Fibroblast of lung (primary cell): ENCODE data around the gene DRICH1.
"Not testable (repeated sequence)": the region's sequence is repeated elsewhere in the genome, so short reads cannot be mapped to it uniquely, and the experiment has no call there.

ENCODE experiments used
- CTCF ChIP-seq, 2 donors: IDR thresholded peaks in 1 of 2; conservative IDR thresholded peaks in 1 of 2; 1 replicate in 1 of 2; 2 replicates in 1 of 2; pipeline ENCODE4 v1.5.1; 2011 to 2012; ENCODE audit warnings: low read length in 2 of 2, control low read depth in 1 of 2, inconsistent platforms in 1 of 2, low read depth in 1 of 2, mild to moderate bottlenecking in 1 of 2
- EZH2 ChIP-seq: IDR thresholded peaks from 2 replicates; pipeline ENCODE4 v1.5.1; 2012; ENCODE audit warnings: low read length, control low read depth, mild to moderate bottlenecking; ENCODE audit errors: missing control alignments

GRCh38 chr22:23672307-23673049, 40.4 kb upstream of the DRICH1 start:
- TF ChIP-seq CTCF (conservative IDR thresholded peaks at IDR 0.05 in 1 of 2, IDR thresholded peaks at IDR 0.05 in 1 of 2; ENCODE audit: low read depth in 1 of 2, low read length in 2 of 2); EZH2: not testable (repeated sequence)
